ENCODE data around the gene HIF1AN.
"Not testable (repeated sequence)": the region's sequence is repeated elsewhere in the genome, so short reads cannot be mapped to it uniquely, and the experiment has no call there.

The HIF1AN gene

GRCh38 chr10:100567826-100568225 is 32.1 kb downstream of the HIF1AN start:
- DNase-seq: no peak

GRCh38 chr10:100568912-100569311 is 33.2 kb downstream of the HIF1AN start:
- DNase-seq: no peak

- no peak for DNase-seq
Measured at GRCh38 chr10:100569687-100570481, 34.1 kb downstream of the HIF1AN start.

- DNase-seq: no peak
Measured at GRCh38 chr10:100570506-100570905, 34.8 kb downstream of the HIF1AN start.

- DNase-seq: no peak
Measured at GRCh38 chr10:100571084-100571856, 35.5 kb downstream of the HIF1AN start.

- DNase-seq: not testable (repeated sequence)
Measured at GRCh38 chr10:100575146-100575545, 39.4 kb downstream of the HIF1AN start.

- no peak for DNase-seq
Measured at GRCh38 chr10:100575585-100576281, 40.0 kb downstream of the HIF1AN start.

GRCh38 chr10:100576282-100576635 is 40.5 kb downstream of the HIF1AN start:
- no peak for DNase-seq

- no peak for DNase-seq
Measured at GRCh38 chr10:100579261-100580090, 43.7 kb downstream of the HIF1AN start.

GRCh38 chr10:100586959-100587358 is 51.2 kb downstream of the HIF1AN start:
- DNase-seq: no peak

GRCh38 chr10:100598166-100598565 is 62.4 kb downstream of the HIF1AN start:
- DNase-seq: no peak

- DNase-seq: no peak
Measured at GRCh38 chr10:100600218-100600617, 64.5 kb downstream of the HIF1AN start.

GRCh38 chr10:100607439-100607838 is 71.7 kb downstream of the HIF1AN start:
- no peak for DNase-seq
